CD4-positive, alpha-beta T cell (primary cell): ENCODE data around the gene ELFN1. TPM values are rescaled to one million over a fixed set of nuclear protein-coding genes. Genes with fewer than 3 reads are reported as not detected.
A peak's percentile ranks its signal among the peaks of the same experiment; 100 is the strongest.

ENCODE experiments used
- ATAC-seq: fragments of 200-7000 bp; cut with Tn5 transposase; one replicate; pipeline ENCODE4 v1.10.0; 2022; ENCODE audit warnings: mild to moderate bottlenecking; ENCODE audit not compliant: poor library complexity
- CTCF ChIA-PET: fragments of 350-600 bp; sonication (Branson Sonifier 250); formaldehyde crosslinking; loops from one replicate; lab custom pipeline; 2021; ENCODE audit warnings: antibody characterized with exemption, inconsistent platforms; lab: Charles Lee
- POLR2A ChIA-PET: fragments of 350-600 bp; sonication (Branson Sonifier 250); formaldehyde crosslinking; loops from one replicate; lab custom pipeline; 2021; ENCODE audit warnings: antibody characterized with exemption, inconsistent platforms; lab: Charles Lee
- DNase-seq, 14 experiments: peaks; one replicate each; pipeline ENCODE4 v3.0.0-alpha.2; 2013 to 2020; ENCODE audit warnings: mixed read lengths in 2 of 14
- H3K27ac ChIP-seq, 2 donors: one replicate each; pipeline versions ENCODE4 v1.5.1 to v1.7.0; 2013; ENCODE audit warnings: low read length in 2 of 2, low read depth in 1 of 2, mild to moderate bottlenecking in 1 of 2
- H3K27me3 ChIP-seq, 2 experiments: 1 replicate in 1 of 2; 2 replicates in 1 of 2; pipeline versions ENCODE4 v1.6.1 to v1.7.0; 2013; ENCODE audit warnings: low read length in 2 of 2, control low read depth in 1 of 2, mild to moderate bottlenecking in 1 of 2, moderate library complexity in 1 of 2; ENCODE audit not compliant: insufficient read depth in 2 of 2, control insufficient read depth in 1 of 2
- H3K36me3 ChIP-seq: one replicate; pipeline ENCODE4 v1.6.1; 2013; ENCODE audit warnings: low read length, control low read depth; ENCODE audit not compliant: insufficient read depth
- H3K4me1 ChIP-seq: one replicate; pipeline ENCODE4 v1.6.1; 2013; ENCODE audit warnings: low read length, control low read depth; ENCODE audit not compliant: insufficient read depth
- H3K4me3 ChIP-seq: one replicate; pipeline ENCODE4 v1.5.1; 2013; ENCODE audit warnings: mild to moderate bottlenecking, low read length, moderate library complexity
- H3K9me3 ChIP-seq, 2 experiments: 1 replicate in 1 of 2; 2 replicates in 1 of 2; pipeline versions ENCODE4 v1.6.1 to v1.7.0; 2013; ENCODE audit warnings: low read length in 2 of 2, mild to moderate bottlenecking in 2 of 2, control low read depth in 1 of 2, moderate library complexity in 1 of 2; ENCODE audit not compliant: control insufficient read depth in 1 of 2, insufficient read depth in 1 of 2
- H3K27ac Mint-ChIP-seq: one replicate; pipeline ENCODE4 v1.8.0; 2020; ENCODE audit warnings: mixed read lengths
- H3K27me3 Mint-ChIP-seq: one replicate; pipeline ENCODE4 v1.8.0; 2021; ENCODE audit warnings: mixed read lengths
- H3K36me3 Mint-ChIP-seq: one replicate; pipeline ENCODE4 v1.8.0; 2021; ENCODE audit warnings: low read depth, mixed read lengths
- H3K4me1 Mint-ChIP-seq: one replicate; pipeline ENCODE4 v1.8.0; 2021; ENCODE audit warnings: low read depth, mixed read lengths
- H3K4me3 Mint-ChIP-seq: one replicate; pipeline ENCODE4 v1.8.0; 2020; ENCODE audit warnings: mild to moderate bottlenecking, mixed read lengths
- H3K9me3 Mint-ChIP-seq: one replicate; pipeline ENCODE4 v1.8.0; 2020; ENCODE audit warnings: mixed read lengths
- CTCF ChIP-seq: fragments of 200-600 bp; IDR thresholded peaks from one replicate; pipeline ENCODE4 v1.8.0; 2022; ENCODE audit warnings: antibody characterized with exemption, mild to moderate bottlenecking
- intact Hi-C, 2 experiments: fragments of 100-400 bp; cut with DNase I in 1 of 2; cut with micrococcal nuclease in 1 of 2; formaldehyde crosslinking; loops; one replicate each; pipeline versions ENCODE4 v1.15.1 to v1.9.0; 2023 to 2025; cut with DNase I, micrococcal nuclease
- total RNA-seq, 174 experiments: library from RNA in 2 of 174; stranded (reverse) in 2 of 174; gene quantifications; one replicate each; pipeline ENCODE4 v1.2.3 and lab custom pipeline; 2021 to 2026

The ELFN1 gene
- total RNA-seq, 2 experiments from 2014 or later: not detected

- intact Hi-C loops: no loop called here
- Histone ChIP-seq H3K4me1 (peaks cover 2% of the 10 kb centered on the region), H3K9me3 (peaks cover 0 to 18% of the 10 kb centered on the region in 2 experiments), H3K36me3 (no peaks in the 10 kb centered on the region), H3K27me3 (peaks cover 0 to 4% of the 10 kb centered on the region in 2 experiments), H3K27ac (no peak overlapping the region), H3K4me3 (no peak overlapping the region)
- H3K27me3 Mint-ChIP-seq: peaks cover 4% of the 10 kb centered on the region
- TF ChIP-seq CTCF: no peak
- no peaks in the 10 kb centered on the region for H3K36me3 Mint-ChIP-seq
- CTCF ChIA-PET: no interaction called here
- H3K4me1 Mint-ChIP-seq: peaks cover 4% of the 10 kb centered on the region
- H3K4me3 Mint-ChIP-seq: no peak overlapping the region
- no peak for ATAC-seq
- POLR2A ChIA-PET: no interaction called here
- no peaks in the 10 kb centered on the region for H3K9me3 Mint-ChIP-seq
- no peak overlapping the region for H3K27ac Mint-ChIP-seq
- DNase-seq: no peak
Observed at GRCh38 chr7:1698951-1699350, 28.9 kb downstream of the ELFN1 start.

GRCh38 chr7:1700086-1700485, 30.0 kb downstream of the ELFN1 start:
- ChIA-PET CTCF (no interaction called here), POLR2A (no interaction called here)
- Histone ChIP-seq H3K27me3 (peaks cover 0 to 8% of the 10 kb centered on the region in 2 experiments), H3K27ac (no peak overlapping the region), H3K4me1 (peaks cover 2% of the 10 kb centered on the region), H3K4me3 (no peak overlapping the region), H3K36me3 (no peaks in the 10 kb centered on the region), H3K9me3 (peaks cover 0 to 24% of the 10 kb centered on the region in 2 experiments)
- DNase-seq (no peak), ATAC-seq (no peak)
- Mint-ChIP-seq H3K4me3 (no peak overlapping the region), H3K27me3 (peaks cover 4% of the 10 kb centered on the region), H3K27ac (no peak overlapping the region), H3K4me1 (peaks cover 4% of the 10 kb centered on the region), H3K9me3 (no peaks in the 10 kb centered on the region), H3K36me3 (no peaks in the 10 kb centered on the region)
- no peak for TF ChIP-seq CTCF
- intact Hi-C loops: no loop called here

- Histone ChIP-seq H3K36me3 (no peaks in the 10 kb centered on the region), H3K9me3 (peaks cover 0 to 27% of the 10 kb centered on the region in 2 experiments), H3K27ac (no peak overlapping the region), H3K4me3 (no peak overlapping the region), H3K27me3 (peaks cover 0 to 8% of the 10 kb centered on the region in 2 experiments), H3K4me1 (peaks cover 2% of the 10 kb centered on the region)
- peaks cover 4% of the 10 kb centered on the region for H3K4me1 Mint-ChIP-seq
- DNase-seq (peak in 1 of 14 experiments; percentile 7), ATAC-seq (no peak)
- H3K36me3 Mint-ChIP-seq: no peaks in the 10 kb centered on the region
- TF ChIP-seq CTCF: no peak
- CTCF ChIA-PET: interaction anchor here (0.6 kb wide), 1 partner anchor 13 kb away, joined by 3 read pairs; no protein-coding TSS in a partner anchor
- H3K4me3 Mint-ChIP-seq: no peak overlapping the region
- H3K27ac Mint-ChIP-seq: no peak overlapping the region
- peaks cover 4% of the 10 kb centered on the region for H3K27me3 Mint-ChIP-seq
- intact Hi-C loops: no loop called here
- POLR2A ChIA-PET: no interaction called here
- no peaks in the 10 kb centered on the region for H3K9me3 Mint-ChIP-seq
Observed at GRCh38 chr7:1700536-1701333, 30.7 kb downstream of the ELFN1 start.
